ENCODE data around the gene EEF2. TPM values are rescaled to one million over a fixed set of nuclear protein-coding genes. Genes with fewer than 3 reads are reported as not detected.
A peak's percentile ranks its signal among the peaks of the same experiment; 100 is the strongest.
"Not testable (repeated sequence)": the region's sequence is repeated elsewhere in the genome, so short reads cannot be mapped to it uniquely, and the experiment has no call there.

The EEF2 gene
- polyA plus RNA-seq, 4 donors: 962 to 2,089 (median 1,615) TPM

GRCh38 chr19:4012092-4012974 is 27.1 kb upstream of the EEF2 start:
- Histone ChIP-seq H3K27ac (ENCODE audit: low read depth in 1 of 3, low read length in 2 of 3) (peak overlapping the region in 1 of 3 donors; percentile 38), H3K4me1 (ENCODE audit: control insufficient read depth in 3 of 3, insufficient read depth in 2 of 3, low read depth in 1 of 3, low read length in 2 of 3) (peaks cover 5 to 54% (median 11%) of the 10 kb centered on the region in 3 donors), H3K36me3 (ENCODE audit: control insufficient read depth in 3 of 3, insufficient read depth in 2 of 3, low read depth in 1 of 3, low read length in 3 of 3) (peaks cover 3 to 80% (median 4%) of the 10 kb centered on the region in 3 donors), H3K4me3 (ENCODE audit: low read depth in 1 of 3, low read length in 3 of 3) (no peak overlapping the region), H3K9me3 (ENCODE audit: control insufficient read depth in 2 of 2, insufficient read depth in 1 of 2, low read depth in 1 of 2, low read length in 1 of 2) (no peaks in the 10 kb centered on the region), H3K27me3 (ENCODE audit: control insufficient read depth in 3 of 3, insufficient read depth in 3 of 3, low read length in 3 of 3) (no peaks in the 10 kb centered on the region)
- FAIRE-seq: no peak
- DNase-seq: peak; percentile 35 to 50
- WGBS, 3 donors: 48 to 70% (median 61%) methylated on average over 27 of the region's 27 CpGs

- not testable (repeated sequence) for DNase-seq; H3K4me3 ChIP-seq (ENCODE audit: low read depth in 1 of 3, low read length in 3 of 3); H3K27me3 ChIP-seq (ENCODE audit: control insufficient read depth in 3 of 3, insufficient read depth in 3 of 3, low read length in 3 of 3); H3K9me3 ChIP-seq (ENCODE audit: control insufficient read depth in 2 of 2, insufficient read depth in 1 of 2, low read depth in 1 of 2, low read length in 1 of 2); H3K27ac ChIP-seq (ENCODE audit: low read depth in 1 of 3, low read length in 2 of 3); FAIRE-seq
- WGBS, 3 donors: 59 to 79% (median 65%) methylated on average over 6 of the region's 6 CpGs
- Histone ChIP-seq H3K4me1 (ENCODE audit: control insufficient read depth in 3 of 3, insufficient read depth in 2 of 3, low read depth in 1 of 3, low read length in 2 of 3) (peaks cover 5 to 58% (median 11%) of the 10 kb centered on the region in 3 donors), H3K36me3 (ENCODE audit: control insufficient read depth in 3 of 3, insufficient read depth in 2 of 3, low read depth in 1 of 3, low read length in 3 of 3) (peaks cover 3 to 71% (median 4%) of the 10 kb centered on the region in 3 donors)
These were observed 26.2 kb upstream of the EEF2 start for GRCh38 chr19:4011430-4011829.

- Histone ChIP-seq H3K4me1 (ENCODE audit: control insufficient read depth in 3 of 3, insufficient read depth in 2 of 3, low read depth in 1 of 3, low read length in 2 of 3) (peaks cover 5 to 54% (median 11%) of the 10 kb centered on the region in 3 donors), H3K27ac (ENCODE audit: low read depth in 1 of 3, low read length in 2 of 3) (no peak overlapping the region), H3K27me3 (ENCODE audit: control insufficient read depth in 3 of 3, insufficient read depth in 3 of 3, low read length in 3 of 3) (no peaks in the 10 kb centered on the region), H3K9me3 (ENCODE audit: control insufficient read depth in 2 of 2, insufficient read depth in 1 of 2, low read depth in 1 of 2, low read length in 1 of 2) (no peaks in the 10 kb centered on the region), H3K36me3 (ENCODE audit: control insufficient read depth in 3 of 3, insufficient read depth in 2 of 3, low read depth in 1 of 3, low read length in 3 of 3) (peaks cover 3 to 65% (median 4%) of the 10 kb centered on the region in 3 donors), H3K4me3 (ENCODE audit: low read depth in 1 of 3, low read length in 3 of 3) (no peak overlapping the region)
- no peak for DNase-seq
- FAIRE-seq: no peak
- WGBS, 3 donors: 72 to 88% (median 81%) methylated on average over 12 to 14 of the region's 14 CpGs
These were observed 25.5 kb upstream of the EEF2 start for GRCh38 chr19:4010808-4011110.

GRCh38 chr19:4009990-4010807 is 24.9 kb upstream of the EEF2 start:
- Histone ChIP-seq H3K36me3 (ENCODE audit: control insufficient read depth in 3 of 3, insufficient read depth in 2 of 3, low read depth in 1 of 3, low read length in 3 of 3) (peaks cover 3 to 59% (median 4%) of the 10 kb centered on the region in 3 donors), H3K4me1 (ENCODE audit: control insufficient read depth in 3 of 3, insufficient read depth in 2 of 3, low read depth in 1 of 3, low read length in 2 of 3) (peaks cover 5 to 48% (median 9%) of the 10 kb centered on the region in 3 donors), H3K9me3 (ENCODE audit: control insufficient read depth in 2 of 2, insufficient read depth in 1 of 2, low read depth in 1 of 2, low read length in 1 of 2) (no peaks in the 10 kb centered on the region), H3K27ac (ENCODE audit: low read depth in 1 of 3, low read length in 2 of 3) (no peak overlapping the region), H3K27me3 (ENCODE audit: control insufficient read depth in 3 of 3, insufficient read depth in 3 of 3, low read length in 3 of 3) (no peaks in the 10 kb centered on the region), H3K4me3 (ENCODE audit: low read depth in 1 of 3, low read length in 3 of 3) (no peak overlapping the region)
- 59 to 73% (median 67%) methylated on average over 24 of the region's 24 CpGs for WGBS, 3 donors
- FAIRE-seq: no peak
- DNase-seq: no peak

- WGBS, 3 donors: 1% methylated on average over 25 to 55 of the region's 55 CpGs
- H3K9me3 ChIP-seq (ENCODE audit: control insufficient read depth in 2 of 2, insufficient read depth in 1 of 2, low read depth in 1 of 2, low read length in 1 of 2): no peaks in the 10 kb centered on the region
- H3K27ac ChIP-seq (ENCODE audit: low read depth in 1 of 3, low read length in 2 of 3): peak overlapping the region in 1 of 3 donors; percentile 45
- DNase-seq (peak; percentile 15 to 49), FAIRE-seq (no peak)
- H3K36me3 ChIP-seq (ENCODE audit: control insufficient read depth in 3 of 3, insufficient read depth in 2 of 3, low read depth in 1 of 3, low read length in 3 of 3): peaks cover 0 to 37% (median 2%) of the 10 kb centered on the region in 3 donors
- H3K4me1 ChIP-seq (ENCODE audit: control insufficient read depth in 3 of 3, insufficient read depth in 2 of 3, low read depth in 1 of 3, low read length in 2 of 3): peaks cover 5 to 45% (median 9%) of the 10 kb centered on the region in 3 donors
- no peaks in the 10 kb centered on the region for H3K27me3 ChIP-seq (ENCODE audit: control insufficient read depth in 3 of 3, insufficient read depth in 3 of 3, low read length in 3 of 3)
- peak overlapping the region; percentile 60 to 96 (median 91) for H3K4me3 ChIP-seq (ENCODE audit: low read depth in 1 of 3, low read length in 3 of 3)
These were observed 22.7 kb upstream of the EEF2 start for GRCh38 chr19:4007836-4008539.

GRCh38 chr19:4007021-4007835 is 22.0 kb upstream of the EEF2 start, which contains the start of gene PIAS4:
Gene PIAS4, plus strand, starts transcription at chr19:4007736. Its CDS starts 25 bp downstream, at chr19:4007761.
- H3K27me3 ChIP-seq (ENCODE audit: control insufficient read depth in 3 of 3, insufficient read depth in 3 of 3, low read length in 3 of 3): no peaks in the 10 kb centered on the region
- FAIRE-seq (no peak), DNase-seq (peak; percentile 96 to 99)
- H3K27ac ChIP-seq (ENCODE audit: low read depth in 1 of 3, low read length in 2 of 3): peak within 1 kb of the TSS; percentile 43 to 84 (median 80)
- peaks cover 0 to 29% (median 0%) of the 10 kb centered on the region in 3 donors for H3K36me3 ChIP-seq (ENCODE audit: control insufficient read depth in 3 of 3, insufficient read depth in 2 of 3, low read depth in 1 of 3, low read length in 3 of 3)
- 0 to 1% (median 1%) methylated on average over 49 to 91 of the region's 91 CpGs for WGBS, 3 donors
- peak within 1 kb of the TSS; percentile 85 to 96 (median 91) for H3K4me3 ChIP-seq (ENCODE audit: low read depth in 1 of 3, low read length in 3 of 3)
- no peaks in the 10 kb centered on the region for H3K9me3 ChIP-seq (ENCODE audit: control insufficient read depth in 2 of 2, insufficient read depth in 1 of 2, low read depth in 1 of 2, low read length in 1 of 2)
- peaks cover 5 to 38% (median 9%) of the 10 kb centered on the region in 3 donors for H3K4me1 ChIP-seq (ENCODE audit: control insufficient read depth in 3 of 3, insufficient read depth in 2 of 3, low read depth in 1 of 3, low read length in 2 of 3)

- 97% methylated on average over 9 of the region's 9 CpGs for WGBS, 3 donors
- H3K4me3 ChIP-seq (ENCODE audit: low read depth in 1 of 3, low read length in 3 of 3); H3K9me3 ChIP-seq (ENCODE audit: control insufficient read depth in 2 of 2, insufficient read depth in 1 of 2, low read depth in 1 of 2, low read length in 1 of 2); H3K27ac ChIP-seq (ENCODE audit: low read depth in 1 of 3, low read length in 2 of 3); FAIRE-seq; DNase-seq; H3K27me3 ChIP-seq (ENCODE audit: control insufficient read depth in 3 of 3, insufficient read depth in 3 of 3, low read length in 3 of 3): not testable (repeated sequence)
- peaks cover 5 to 25% (median 9%) of the 10 kb centered on the region in 3 donors for H3K4me1 ChIP-seq (ENCODE audit: control insufficient read depth in 3 of 3, insufficient read depth in 2 of 3, low read depth in 1 of 3, low read length in 2 of 3)
- H3K36me3 ChIP-seq (ENCODE audit: control insufficient read depth in 3 of 3, insufficient read depth in 2 of 3, low read depth in 1 of 3, low read length in 3 of 3): peaks cover 0 to 15% (median 0%) of the 10 kb centered on the region in 3 donors
These were observed 20.2 kb upstream of the EEF2 start for GRCh38 chr19:4005436-4005835.

Measured in small intestine (tissue), 7 donors.